B cell (primary cell): ENCODE results near the gene HSPE1. TPM values are rescaled to one million over a fixed set of nuclear protein-coding genes. Genes with fewer than 3 reads are reported as not detected.
"Not testable (repeated sequence)": the region's sequence is repeated elsewhere in the genome, so short reads cannot be mapped to it uniquely, and the experiment has no call there.

Source experiments
- ATAC-seq: fragments of 200-7000 bp; cut with Tn5 transposase; one replicate; pipeline ENCODE4 v1.10.0; 2021; ENCODE audit warnings: low read depth, mild to moderate bottlenecking, moderate number of reproducible peaks, moderate library complexity
- CTCF ChIA-PET: fragments of 350-600 bp; sonication (Branson Sonifier 250); formaldehyde crosslinking; loops from one replicate; lab custom pipeline; 2021; ENCODE audit warnings: antibody characterized with exemption, inconsistent platforms; lab: Charles Lee
- POLR2A ChIA-PET: fragments of 350-600 bp; sonication (Branson Sonifier 250); formaldehyde crosslinking; loops from one replicate; lab custom pipeline; 2021; ENCODE audit warnings: antibody characterized with exemption; lab: Charles Lee
- DNase-seq: peaks from one replicate; pipeline ENCODE4 v3.0.0; 2013
- H2AFZ ChIP-seq: 2 replicates; pipeline ENCODE4 v1.6.1; 2012; ENCODE audit warnings: mild to moderate bottlenecking, low read depth, low read length; ENCODE audit not compliant: insufficient read depth, poor library complexity, severe bottlenecking
- H3K27ac ChIP-seq, 2 donors: 1 replicate in 1 of 2; 2 replicates in 1 of 2; pipeline ENCODE4 v1.5.1; 2012 to 2013; ENCODE audit warnings: low read length in 2 of 2, mild to moderate bottlenecking in 2 of 2, moderate library complexity in 1 of 2
- H3K27me3 ChIP-seq, 4 experiments: fragments of 200-600 bp in 1 of 4; sonication (generic) in 1 of 4; replicated peaks in 1 of 4; 1 replicate in 2 of 4; 2 replicates in 2 of 4; pipeline versions ENCODE4 v1.6.1 to v1.7.0; 2013 to 2016; ENCODE audit warnings: low read length in 3 of 4, mild to moderate bottlenecking in 2 of 4, mixed read lengths in 1 of 4, moderate library complexity in 1 of 4; ENCODE audit not compliant: insufficient read depth in 4 of 4, control insufficient read depth in 3 of 4; ENCODE audit errors: control extremely low read depth in 1 of 4
- H3K36me3 ChIP-seq, 2 experiments: replicated peaks in 1 of 2; 1 replicate in 1 of 2; 2 replicates in 1 of 2; pipeline versions ENCODE4 v1.6.1 to v1.7.1; 2013; ENCODE audit warnings: low read length in 1 of 2; ENCODE audit not compliant: insufficient read depth in 2 of 2, control insufficient read depth in 1 of 2; ENCODE audit errors: control extremely low read depth in 1 of 2, extremely low read depth in 1 of 2
- H3K4me1 ChIP-seq, 2 donors: fragments of 200-600 bp in 1 of 2; sonication (generic) in 1 of 2; 1 replicate in 1 of 2; 2 replicates in 1 of 2; pipeline versions ENCODE4 v1.5.1 to v1.6.1; 2013 to 2017; ENCODE audit warnings: low read length in 2 of 2; ENCODE audit not compliant: control insufficient read depth in 2 of 2, insufficient read depth in 2 of 2
- H3K4me2 ChIP-seq: replicated peaks from 2 replicates; pipeline ENCODE3; 2012; ENCODE audit warnings: mild to moderate bottlenecking, low read depth, low read length; ENCODE audit not compliant: poor library complexity, severe bottlenecking
- H3K4me3 ChIP-seq, 5 experiments: fragments of 200-600 bp in 1 of 5; sonication (generic) in 1 of 5; 1 replicate in 3 of 5; 2 replicates in 2 of 5; pipeline versions ENCODE4 v1.5.1 to v1.7.0; 2011 to 2016; ENCODE audit warnings: low read length in 4 of 5, mild to moderate bottlenecking in 4 of 5, low read depth in 2 of 5, control low read depth in 1 of 5, moderate library complexity in 1 of 5; ENCODE audit not compliant: insufficient read depth in 1 of 5; ENCODE audit errors: control extremely low read depth in 1 of 5, extremely low read depth in 1 of 5
- H3K79me2 ChIP-seq: fragments of 200-600 bp; sonication (generic); one replicate; pipeline ENCODE4 v1.6.0; 2016; ENCODE audit warnings: low read length; ENCODE audit not compliant: control insufficient read depth, insufficient read depth
- H3K9ac ChIP-seq: fragments of 200-600 bp; sonication (generic); 2 replicates; pipeline ENCODE4 v1.6.1; 2017; ENCODE audit warnings: mild to moderate bottlenecking, low read length, moderate library complexity
- H3K9me3 ChIP-seq, 3 donors: one replicate each; pipeline versions ENCODE4 v1.6.1 to v1.7.1; 2013; ENCODE audit warnings: low read length in 2 of 3; ENCODE audit not compliant: control insufficient read depth in 2 of 3, insufficient read depth in 1 of 3; ENCODE audit errors: control extremely low read depth in 1 of 3
- H4K20me1 ChIP-seq: 2 replicates; pipeline ENCODE4 v1.6.0; 2012; ENCODE audit warnings: mild to moderate bottlenecking, low read length; ENCODE audit not compliant: insufficient read depth, control insufficient read depth, poor library complexity, severe bottlenecking
- H3K27ac Mint-ChIP-seq: one replicate; pipeline ENCODE4 v1.8.0; 2021; ENCODE audit warnings: mixed read lengths
- H3K27me3 Mint-ChIP-seq: one replicate; pipeline ENCODE4 v1.8.0; 2021; ENCODE audit warnings: mixed read lengths
- H3K4me1 Mint-ChIP-seq: one replicate; pipeline ENCODE4 v1.8.0; 2021; ENCODE audit warnings: mixed read lengths
- H3K4me3 Mint-ChIP-seq: one replicate; pipeline ENCODE4 v1.8.0; 2021; ENCODE audit warnings: mixed read lengths
- H3K9me3 Mint-ChIP-seq: one replicate; pipeline ENCODE4 v1.8.0; 2022; ENCODE audit warnings: mixed read lengths; ENCODE audit not compliant: insufficient read depth
- EZH2 ChIP-seq: IDR thresholded peaks from 2 replicates; pipeline ENCODE4 v1.6.1; 2012; ENCODE audit warnings: borderline replicate concordance, low read depth, mild to moderate bottlenecking, moderate library complexity, low read length; ENCODE audit not compliant: insufficient read depth, poor library complexity, severe bottlenecking
- WGBS: methylation state at CpG from one replicate; pipeline ENCODE4 v1.1.5; 2013; ENCODE audit warnings: missing lambda C conversion rate; ENCODE audit not compliant: insufficient coverage; 5-methylcytosine and 5-hydroxymethylcytosine counted together
- intact Hi-C: fragments of 100-400 bp; cut with micrococcal nuclease; formaldehyde crosslinking; loops from one replicate; pipeline ENCODE4 v1.10.0; 2022
- polyA plus RNA-seq: library from polyadenylated mRNA; depleted of rRNA; stranded (reverse); fragments of >200 nt; gene quantifications from 2 replicates; pipeline ENCODE4 v1.2.3, GENCODE V29; 2012
- total RNA-seq, 2 donors: library from RNA; stranded (reverse); fragments of 120-200 nt in 1 of 2; gene quantifications; 1 replicate in 1 of 2; 2 replicates in 1 of 2; pipeline versions ENCODE4 v1.2.3 to v1.2.4, GENCODE V29; 2013 to 2022
- TF ChIP-seq, protein P1 (sequence below): fragments of 200-600 bp; IDR thresholded peaks from one replicate; pipeline ENCODE4 v1.8.0; 2022; ENCODE audit warnings: antibody characterized with exemption, mild to moderate bottlenecking

Gene HSPE1
- total and polyA plus RNA-seq, 2 donors (not counting 1 experiment from before 2014, with no cell fraction given), result 46.2 to 49.8 TPM

DNA sequence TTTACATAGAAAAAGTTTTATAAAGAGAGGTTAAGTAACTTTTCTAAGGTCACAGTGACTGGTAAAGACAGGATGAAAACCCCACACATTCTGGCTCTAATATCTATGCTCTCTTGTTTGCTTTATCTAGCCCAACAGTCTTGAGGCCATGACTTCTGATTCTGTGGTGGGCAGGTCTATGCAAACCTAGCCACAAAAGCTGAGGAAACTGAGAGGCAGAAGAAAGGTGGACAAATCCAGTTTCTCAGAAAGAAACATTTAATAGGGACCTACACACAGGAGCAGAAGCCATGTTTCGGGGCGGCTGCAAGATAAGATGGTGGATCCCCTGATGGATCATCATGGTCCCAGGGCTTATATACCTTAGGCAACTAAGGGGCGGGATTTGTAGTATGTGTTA lies 22.4 kb upstream of the HSPE1 start:
- Mint-ChIP-seq H3K4me1 (no peaks in the 10 kb centered on the region), H3K9me3 (no peaks in the 10 kb centered on the region), H3K27me3 (no peaks in the 10 kb centered on the region), H3K4me3 (no peak overlapping the region), H3K27ac (no peak overlapping the region)
- H4K20me1 ChIP-seq, result no peaks in the 10 kb centered on the region
- no peak overlapping the region for H3K4me2 ChIP-seq
- DNase-seq, result no peak
- H3K4me1 ChIP-seq, result no peaks in the 10 kb centered on the region
- no peak for ATAC-seq
- H3K27ac ChIP-seq, result no peak overlapping the region
- H3K27me3 ChIP-seq, result no peaks in the 10 kb centered on the region
- intact Hi-C loops, result no loop called here
- TF ChIP-seq, protein P1, sequence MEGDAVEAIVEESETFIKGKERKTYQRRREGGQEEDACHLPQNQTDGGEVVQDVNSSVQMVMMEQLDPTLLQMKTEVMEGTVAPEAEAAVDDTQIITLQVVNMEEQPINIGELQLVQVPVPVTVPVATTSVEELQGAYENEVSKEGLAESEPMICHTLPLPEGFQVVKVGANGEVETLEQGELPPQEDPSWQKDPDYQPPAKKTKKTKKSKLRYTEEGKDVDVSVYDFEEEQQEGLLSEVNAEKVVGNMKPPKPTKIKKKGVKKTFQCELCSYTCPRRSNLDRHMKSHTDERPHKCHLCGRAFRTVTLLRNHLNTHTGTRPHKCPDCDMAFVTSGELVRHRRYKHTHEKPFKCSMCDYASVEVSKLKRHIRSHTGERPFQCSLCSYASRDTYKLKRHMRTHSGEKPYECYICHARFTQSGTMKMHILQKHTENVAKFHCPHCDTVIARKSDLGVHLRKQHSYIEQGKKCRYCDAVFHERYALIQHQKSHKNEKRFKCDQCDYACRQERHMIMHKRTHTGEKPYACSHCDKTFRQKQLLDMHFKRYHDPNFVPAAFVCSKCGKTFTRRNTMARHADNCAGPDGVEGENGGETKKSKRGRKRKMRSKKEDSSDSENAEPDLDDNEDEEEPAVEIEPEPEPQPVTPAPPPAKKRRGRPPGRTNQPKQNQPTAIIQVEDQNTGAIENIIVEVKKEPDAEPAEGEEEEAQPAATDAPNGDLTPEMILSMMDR, result no peak
- no peak for TF ChIP-seq EZH2
- H3K79me2 ChIP-seq, result no peaks in the 10 kb centered on the region
- peaks cover 10 to 42% of the 10 kb centered on the region in 2 experiments for H3K36me3 ChIP-seq
- no peak overlapping the region for H3K9ac ChIP-seq
- ChIA-PET CTCF (no interaction called here), POLR2A (interaction anchor here (0.6 kb wide), 1 partner anchor 12 kb away, joined by 3 read pairs; no protein-coding TSS in a partner anchor)
- H2AFZ ChIP-seq, result no peak overlapping the region
- peaks cover 0 to 6% (median 0%) of the 10 kb centered on the region in 3 donors for H3K9me3 ChIP-seq
- no peak overlapping the region for H3K4me3 ChIP-seq
- 93% methylated on average over 2 of the region's 3 CpGs for WGBS

DNA sequence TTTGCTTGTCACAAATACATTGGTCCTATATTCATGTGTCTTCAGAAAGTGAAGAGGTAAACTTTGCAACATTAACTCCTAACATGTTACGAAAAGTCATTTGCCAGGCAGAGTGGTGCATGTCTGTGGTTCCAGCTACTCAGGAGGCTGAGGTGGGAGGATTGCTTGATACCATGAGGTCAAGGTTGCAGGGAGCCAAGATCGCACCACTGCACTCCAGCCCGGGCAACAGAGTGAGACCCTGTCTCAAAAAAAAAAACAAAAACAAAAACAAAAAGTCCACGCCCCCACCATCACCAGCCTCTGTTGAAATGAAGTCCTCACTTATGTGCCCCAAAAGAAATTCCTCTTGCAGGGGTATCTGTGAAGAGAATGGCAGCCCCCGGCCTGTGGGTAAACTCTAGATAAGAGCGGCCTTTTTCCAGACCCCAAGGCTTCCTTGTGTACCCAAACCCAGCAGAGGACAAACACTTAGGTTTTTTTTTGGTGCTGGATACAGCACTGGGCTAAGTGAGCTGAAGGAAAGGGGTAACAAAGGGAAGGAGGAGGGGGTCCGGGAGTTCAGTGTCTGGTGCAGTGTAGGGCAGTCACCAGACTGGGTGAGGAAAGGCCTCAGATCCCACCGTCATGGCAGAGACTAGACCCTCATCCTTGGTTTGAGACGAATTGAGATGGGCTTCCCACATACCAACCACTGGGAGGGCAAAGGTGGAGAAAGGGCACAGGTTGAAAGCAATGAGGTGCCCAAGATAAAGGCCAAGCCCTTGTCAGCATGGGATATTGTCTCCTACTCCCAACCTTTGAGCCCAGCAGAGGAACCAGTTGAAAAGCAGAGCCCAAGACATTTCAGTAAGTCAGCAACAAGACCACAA lies 19.8 kb upstream of the HSPE1 start:
- Mint-ChIP-seq H3K27ac (no peak overlapping the region), H3K27me3 (no peaks in the 10 kb centered on the region), H3K4me3 (no peak overlapping the region), H3K9me3 (no peaks in the 10 kb centered on the region), H3K4me1 (no peaks in the 10 kb centered on the region)
- Histone ChIP-seq H3K36me3 (peaks cover 5 to 30% of the 10 kb centered on the region in 2 experiments), H3K4me1 (no peaks in the 10 kb centered on the region), H3K79me2 (no peaks in the 10 kb centered on the region), H3K4me3 (no peak overlapping the region), H3K9ac (no peak overlapping the region), H3K9me3 (peaks cover 0 to 20% (median 10%) of the 10 kb centered on the region in 3 donors), H3K27me3 (no peaks in the 10 kb centered on the region), H4K20me1 (no peaks in the 10 kb centered on the region), H2AFZ (no peak overlapping the region), H3K4me2 (no peak overlapping the region), H3K27ac (no peak overlapping the region)
- ATAC-seq, result no peak
- intact Hi-C loops, result no loop called here
- no CpG with 5 or more reads among the region's 9 CpGs for WGBS
- POLR2A ChIA-PET, result no interaction called here
- TF ChIP-seq EZH2, result no peak
- TF ChIP-seq, protein P1, result no peak
- DNase-seq, result no peak
- CTCF ChIA-PET, result interaction anchor here (0.6 kb wide), 1 partner anchor 152 kb away, joined by 4 read pairs; no protein-coding TSS in a partner anchor

DNA sequence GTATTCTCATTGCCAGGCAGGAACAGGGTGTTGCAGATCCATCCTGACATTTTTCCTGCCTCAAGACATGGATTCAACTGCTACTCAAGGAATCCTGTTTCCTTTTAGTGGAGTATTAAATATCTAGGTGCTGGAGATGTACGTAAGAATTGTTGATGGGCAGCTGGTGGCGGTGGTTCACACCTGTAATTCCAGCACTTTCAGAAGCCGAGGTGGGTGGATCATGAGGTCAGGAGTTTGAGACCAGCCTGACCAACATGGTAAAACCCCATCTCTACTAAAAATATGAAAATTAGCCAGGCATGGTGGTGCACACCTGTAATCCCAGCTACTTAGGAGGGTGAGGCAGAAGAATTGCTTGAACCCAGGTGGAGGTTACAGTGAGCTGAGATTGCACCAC lies 15.9 kb upstream of the HSPE1 start:
- H3K79me2 ChIP-seq, H3K27ac Mint-ChIP-seq, H3K27ac ChIP-seq, H3K9ac ChIP-seq, H3K4me1 Mint-ChIP-seq, H3K27me3 Mint-ChIP-seq, H3K4me1 ChIP-seq, POLR2A ChIA-PET, intact Hi-C loops, H3K27me3 ChIP-seq, DNase-seq, ATAC-seq, H4K20me1 ChIP-seq, CTCF ChIA-PET, H3K4me3 Mint-ChIP-seq, H2AFZ ChIP-seq, H3K9me3 Mint-ChIP-seq, H3K4me2 ChIP-seq, H3K4me3 ChIP-seq: not testable (repeated sequence)
- no CpG with 5 or more reads among the region's 3 CpGs for WGBS
- peaks cover 0 to 20% (median 10%) of the 10 kb centered on the region in 3 donors for H3K9me3 ChIP-seq
- peaks cover 2 to 37% of the 10 kb centered on the region in 2 experiments for H3K36me3 ChIP-seq
